B cell (primary cell): ENCODE measurements around the gene OR51L1. TPM values are rescaled to one million over a fixed set of nuclear protein-coding genes. Genes with fewer than 3 reads are reported as not detected.

Experiments
- ATAC-seq: fragments of 200-7000 bp; cut with Tn5 transposase; one replicate; pipeline ENCODE4 v1.10.0; 2021; ENCODE audit warnings: low read depth, mild to moderate bottlenecking, moderate number of reproducible peaks, moderate library complexity
- CTCF ChIA-PET: fragments of 350-600 bp; sonication (Branson Sonifier 250); formaldehyde crosslinking; loops from one replicate; lab custom pipeline; 2021; ENCODE audit warnings: antibody characterized with exemption, inconsistent platforms; lab: Charles Lee
- POLR2A ChIA-PET: fragments of 350-600 bp; sonication (Branson Sonifier 250); formaldehyde crosslinking; loops from one replicate; lab custom pipeline; 2021; ENCODE audit warnings: antibody characterized with exemption; lab: Charles Lee
- DNase-seq: peaks from one replicate; pipeline ENCODE4 v3.0.0; 2013
- H2AFZ ChIP-seq: 2 replicates; pipeline ENCODE4 v1.6.1; 2012; ENCODE audit warnings: mild to moderate bottlenecking, low read depth, low read length; ENCODE audit not compliant: insufficient read depth, poor library complexity, severe bottlenecking
- H3K27ac ChIP-seq, 2 donors: 1 replicate in 1 of 2; 2 replicates in 1 of 2; pipeline ENCODE4 v1.5.1; 2012 to 2013; ENCODE audit warnings: low read length in 2 of 2, mild to moderate bottlenecking in 2 of 2, moderate library complexity in 1 of 2
- H3K27me3 ChIP-seq, 4 experiments: fragments of 200-600 bp in 1 of 4; sonication (generic) in 1 of 4; replicated peaks in 1 of 4; 1 replicate in 2 of 4; 2 replicates in 2 of 4; pipeline versions ENCODE4 v1.6.1 to v1.7.0; 2013 to 2016; ENCODE audit warnings: low read length in 3 of 4, mild to moderate bottlenecking in 2 of 4, mixed read lengths in 1 of 4, moderate library complexity in 1 of 4; ENCODE audit not compliant: insufficient read depth in 4 of 4, control insufficient read depth in 3 of 4; ENCODE audit errors: control extremely low read depth in 1 of 4
- H3K36me3 ChIP-seq, 2 experiments: replicated peaks in 1 of 2; 1 replicate in 1 of 2; 2 replicates in 1 of 2; pipeline versions ENCODE4 v1.6.1 to v1.7.1; 2013; ENCODE audit warnings: low read length in 1 of 2; ENCODE audit not compliant: insufficient read depth in 2 of 2, control insufficient read depth in 1 of 2; ENCODE audit errors: control extremely low read depth in 1 of 2, extremely low read depth in 1 of 2
- H3K4me1 ChIP-seq, 2 donors: fragments of 200-600 bp in 1 of 2; sonication (generic) in 1 of 2; 1 replicate in 1 of 2; 2 replicates in 1 of 2; pipeline versions ENCODE4 v1.5.1 to v1.6.1; 2013 to 2017; ENCODE audit warnings: low read length in 2 of 2; ENCODE audit not compliant: control insufficient read depth in 2 of 2, insufficient read depth in 2 of 2
- H3K4me2 ChIP-seq: replicated peaks from 2 replicates; pipeline ENCODE3; 2012; ENCODE audit warnings: mild to moderate bottlenecking, low read depth, low read length; ENCODE audit not compliant: poor library complexity, severe bottlenecking
- H3K4me3 ChIP-seq, 5 experiments: fragments of 200-600 bp in 1 of 5; sonication (generic) in 1 of 5; 1 replicate in 3 of 5; 2 replicates in 2 of 5; pipeline versions ENCODE4 v1.5.1 to v1.7.0; 2011 to 2016; ENCODE audit warnings: low read length in 4 of 5, mild to moderate bottlenecking in 4 of 5, low read depth in 2 of 5, control low read depth in 1 of 5, moderate library complexity in 1 of 5; ENCODE audit not compliant: insufficient read depth in 1 of 5; ENCODE audit errors: control extremely low read depth in 1 of 5, extremely low read depth in 1 of 5
- H3K79me2 ChIP-seq: fragments of 200-600 bp; sonication (generic); one replicate; pipeline ENCODE4 v1.6.0; 2016; ENCODE audit warnings: low read length; ENCODE audit not compliant: control insufficient read depth, insufficient read depth
- H3K9ac ChIP-seq: fragments of 200-600 bp; sonication (generic); 2 replicates; pipeline ENCODE4 v1.6.1; 2017; ENCODE audit warnings: mild to moderate bottlenecking, low read length, moderate library complexity
- H3K9me3 ChIP-seq, 3 donors: one replicate each; pipeline versions ENCODE4 v1.6.1 to v1.7.1; 2013; ENCODE audit warnings: low read length in 2 of 3; ENCODE audit not compliant: control insufficient read depth in 2 of 3, insufficient read depth in 1 of 3; ENCODE audit errors: control extremely low read depth in 1 of 3
- H4K20me1 ChIP-seq: 2 replicates; pipeline ENCODE4 v1.6.0; 2012; ENCODE audit warnings: mild to moderate bottlenecking, low read length; ENCODE audit not compliant: insufficient read depth, control insufficient read depth, poor library complexity, severe bottlenecking
- H3K27ac Mint-ChIP-seq: one replicate; pipeline ENCODE4 v1.8.0; 2021; ENCODE audit warnings: mixed read lengths
- H3K27me3 Mint-ChIP-seq: one replicate; pipeline ENCODE4 v1.8.0; 2021; ENCODE audit warnings: mixed read lengths
- H3K4me1 Mint-ChIP-seq: one replicate; pipeline ENCODE4 v1.8.0; 2021; ENCODE audit warnings: mixed read lengths
- H3K4me3 Mint-ChIP-seq: one replicate; pipeline ENCODE4 v1.8.0; 2021; ENCODE audit warnings: mixed read lengths
- H3K9me3 Mint-ChIP-seq: one replicate; pipeline ENCODE4 v1.8.0; 2022; ENCODE audit warnings: mixed read lengths; ENCODE audit not compliant: insufficient read depth
- CTCF ChIP-seq: fragments of 200-600 bp; IDR thresholded peaks from one replicate; pipeline ENCODE4 v1.8.0; 2022; ENCODE audit warnings: antibody characterized with exemption, mild to moderate bottlenecking
- EZH2 ChIP-seq: IDR thresholded peaks from 2 replicates; pipeline ENCODE4 v1.6.1; 2012; ENCODE audit warnings: borderline replicate concordance, low read depth, mild to moderate bottlenecking, moderate library complexity, low read length; ENCODE audit not compliant: insufficient read depth, poor library complexity, severe bottlenecking
- WGBS: methylation state at CpG from one replicate; pipeline ENCODE4 v1.1.5; 2013; ENCODE audit warnings: missing lambda C conversion rate; ENCODE audit not compliant: insufficient coverage; 5-methylcytosine and 5-hydroxymethylcytosine counted together
- intact Hi-C: fragments of 100-400 bp; cut with micrococcal nuclease; formaldehyde crosslinking; loops from one replicate; pipeline ENCODE4 v1.10.0; 2022
- polyA plus RNA-seq: library from polyadenylated mRNA; depleted of rRNA; stranded (reverse); fragments of >200 nt; gene quantifications from 2 replicates; pipeline ENCODE4 v1.2.3, GENCODE V29; 2012
- total RNA-seq, 2 donors: library from RNA; stranded (reverse); fragments of 120-200 nt in 1 of 2; gene quantifications; 1 replicate in 1 of 2; 2 replicates in 1 of 2; pipeline versions ENCODE4 v1.2.3 to v1.2.4, GENCODE V29; 2013 to 2022

The OR51L1 gene
- total and polyA plus RNA-seq, 2 donors (not counting 1 experiment from before 2014, with no cell fraction given): not detected

- no peaks in the 10 kb centered on the region for H3K27me3 Mint-ChIP-seq
- POLR2A ChIA-PET: no interaction called here
- no peaks in the 10 kb centered on the region for H3K4me1 ChIP-seq
- H3K36me3 ChIP-seq: no peaks in the 10 kb centered on the region
- ATAC-seq: no peak
- H2AFZ ChIP-seq: no peak overlapping the region
- no peak overlapping the region for H3K27ac Mint-ChIP-seq
- H3K4me3 ChIP-seq: no peak overlapping the region
- no peaks in the 10 kb centered on the region for H3K9me3 Mint-ChIP-seq
- intact Hi-C loops: no loop called here
- H4K20me1 ChIP-seq: no peaks in the 10 kb centered on the region
- TF ChIP-seq EZH2 (no peak), CTCF (no peak)
- DNase-seq: no peak
- H3K4me3 Mint-ChIP-seq: no peak overlapping the region
- no peak overlapping the region for H3K27ac ChIP-seq
- CTCF ChIA-PET: no interaction called here
- H3K9ac ChIP-seq: no peak overlapping the region
- no peaks in the 10 kb centered on the region for H3K9me3 ChIP-seq
- no peaks in the 10 kb centered on the region for H3K79me2 ChIP-seq
- 100% methylated on average over 2 of the region's 4 CpGs for WGBS
- no peaks in the 10 kb centered on the region for H3K27me3 ChIP-seq
- H3K4me1 Mint-ChIP-seq: no peaks in the 10 kb centered on the region
- no peak overlapping the region for H3K4me2 ChIP-seq
Observed at GRCh38 chr11:4957396-4957795, 37.3 kb upstream of the OR51L1 start.

GRCh38 chr11:4960877-4961276 lies 33.8 kb upstream of the OR51L1 start:
- no peaks in the 10 kb centered on the region for H3K36me3 ChIP-seq
- H2AFZ ChIP-seq: no peak overlapping the region
- no peak overlapping the region for H3K4me3 Mint-ChIP-seq
- no peaks in the 10 kb centered on the region for H3K4me1 ChIP-seq
- H3K4me1 Mint-ChIP-seq: no peaks in the 10 kb centered on the region
- ATAC-seq (no peak), DNase-seq (no peak)
- no peak overlapping the region for H3K4me2 ChIP-seq
- no peaks in the 10 kb centered on the region for H3K27me3 Mint-ChIP-seq
- peaks cover 6% of the 10 kb centered on the region for H3K9me3 Mint-ChIP-seq
- TF ChIP-seq EZH2 (no peak), CTCF (no peak)
- no peaks in the 10 kb centered on the region for H3K79me2 ChIP-seq
- intact Hi-C loops: no loop called here
- ChIA-PET POLR2A (no interaction called here), CTCF (interaction anchor here (0.6 kb wide), 1 partner anchor 322 kb away, joined by 3 read pairs; no protein-coding TSS in a partner anchor)
- no peaks in the 10 kb centered on the region for H3K27me3 ChIP-seq
- H3K9ac ChIP-seq: no peak overlapping the region
- H3K27ac Mint-ChIP-seq: no peak overlapping the region
- no peaks in the 10 kb centered on the region for H3K9me3 ChIP-seq
- WGBS: 100% methylated on average over 1 of the region's 3 CpGs
- no peak overlapping the region for H3K4me3 ChIP-seq
- H3K27ac ChIP-seq: no peak overlapping the region
- H4K20me1 ChIP-seq: no peaks in the 10 kb centered on the region
